Mesenchymal stem cell (in vitro differentiated cells and primary cell): ENCODE data around the gene SLC12A3.

Experiments
- DNase-seq: peaks from one replicate; pipeline ENCODE4 v3.0.0-alpha.2; 2013
- H2AFZ ChIP-seq: one replicate; pipeline ENCODE4 v1.6.1; 2013; ENCODE audit warnings: low read depth, mild to moderate bottlenecking, control low read depth, inconsistent platforms, low read length, moderate library complexity
- H2AK5ac ChIP-seq: 2 replicates; pipeline ENCODE4 v1.6.1; 2013; ENCODE audit warnings: low read length, moderate library complexity, mild to moderate bottlenecking, inconsistent platforms; ENCODE audit not compliant: severe bottlenecking
- H2BK120ac ChIP-seq: one replicate; pipeline ENCODE4 v1.6.1; 2013; ENCODE audit warnings: low read depth, mild to moderate bottlenecking, inconsistent platforms, low read length, moderate library complexity
- H2BK12ac ChIP-seq, 2 experiments: one replicate each; pipeline ENCODE4 v1.6.1; 2013; ENCODE audit warnings: inconsistent platforms in 2 of 2, low read length in 2 of 2, mild to moderate bottlenecking in 2 of 2, moderate library complexity in 2 of 2, control low read depth in 1 of 2
- H2BK15ac ChIP-seq: one replicate; pipeline ENCODE4 v1.6.1; 2013; ENCODE audit warnings: mild to moderate bottlenecking, low read depth, inconsistent platforms; ENCODE audit not compliant: poor library complexity, severe bottlenecking
- H2BK5ac ChIP-seq: 2 replicates; pipeline ENCODE4 v1.6.1; 2013; ENCODE audit warnings: low read depth, mild to moderate bottlenecking, low read length, control low read depth, inconsistent platforms; ENCODE audit not compliant: poor library complexity, severe bottlenecking
- H3K14ac ChIP-seq, 2 experiments: one replicate each; pipeline ENCODE4 v1.6.1; 2013; ENCODE audit warnings: inconsistent platforms in 2 of 2, low read length in 2 of 2, control low read depth in 1 of 2, mild to moderate bottlenecking in 1 of 2, moderate library complexity in 1 of 2
- H3K18ac ChIP-seq, 2 experiments: one replicate each; pipeline ENCODE4 v1.6.1; 2013; ENCODE audit warnings: inconsistent platforms in 2 of 2, low read length in 2 of 2, control low read depth in 1 of 2, low read depth in 1 of 2, mild to moderate bottlenecking in 1 of 2
- H3K23ac ChIP-seq, 2 experiments: one replicate each; pipeline ENCODE4 v1.6.1; 2013; ENCODE audit warnings: inconsistent platforms in 2 of 2, low read length in 2 of 2, mild to moderate bottlenecking in 2 of 2, moderate library complexity in 2 of 2, control low read depth in 1 of 2
- H3K27ac ChIP-seq: 2 replicates; pipeline ENCODE4 v1.5.1; 2013; ENCODE audit warnings: mild to moderate bottlenecking, moderate library complexity, low read length, control low read depth, inconsistent platforms; ENCODE audit not compliant: poor library complexity, severe bottlenecking
- H3K27me3 ChIP-seq, 2 experiments: 2 replicates each; pipeline versions ENCODE4 v1.6.1 to v1.7.0; 2013; ENCODE audit warnings: low read length in 2 of 2, mild to moderate bottlenecking in 2 of 2, moderate library complexity in 2 of 2, control low read depth in 1 of 2, inconsistent platforms in 1 of 2; ENCODE audit not compliant: control insufficient read depth in 1 of 2, insufficient read depth in 1 of 2
- H3K36me3 ChIP-seq, 2 experiments: 2 replicates each; pipeline versions ENCODE4 v1.6.1 to v1.7.0; 2013; ENCODE audit warnings: low read length in 2 of 2, control low read depth in 1 of 2, inconsistent platforms in 1 of 2, low read depth in 1 of 2, mild to moderate bottlenecking in 1 of 2; ENCODE audit not compliant: insufficient read depth in 2 of 2, control insufficient read depth in 1 of 2
- H3K4ac ChIP-seq, 2 experiments: one replicate each; pipeline ENCODE4 v1.6.1; 2013; ENCODE audit warnings: inconsistent platforms in 2 of 2, low read length in 2 of 2, mild to moderate bottlenecking in 2 of 2, moderate library complexity in 2 of 2, control low read depth in 1 of 2, low read depth in 1 of 2
- H3K4me1 ChIP-seq: 2 replicates; pipeline ENCODE4 v1.6.1; 2013; ENCODE audit warnings: low read depth, low read length, control low read depth; ENCODE audit not compliant: control insufficient read depth, insufficient read depth
- H3K4me2 ChIP-seq: 2 replicates; pipeline ENCODE4 v1.6.1; 2013; ENCODE audit warnings: low read length, mild to moderate bottlenecking, inconsistent platforms; ENCODE audit not compliant: poor library complexity, severe bottlenecking
- H3K4me3 ChIP-seq, 2 experiments: 2 replicates each; pipeline versions ENCODE4 v1.5.1 to v1.7.0; 2013; ENCODE audit warnings: low read length in 2 of 2, mild to moderate bottlenecking in 2 of 2, control low read depth in 1 of 2, low read depth in 1 of 2; ENCODE audit not compliant: insufficient read depth in 1 of 2
- H3K79me1 ChIP-seq: replicated peaks from 2 replicates; pipeline ENCODE4 v1.6.1; 2013; ENCODE audit warnings: mild to moderate bottlenecking, control low read depth, low read length, inconsistent platforms; ENCODE audit not compliant: poor library complexity, severe bottlenecking
- H3K9ac ChIP-seq: 2 replicates; pipeline ENCODE4 v1.7.0; 2013; ENCODE audit warnings: mild to moderate bottlenecking, low read length, moderate library complexity
- H3K9me3 ChIP-seq: 2 replicates; pipeline ENCODE4 v1.7.0; 2013; ENCODE audit warnings: mild to moderate bottlenecking, low read length; ENCODE audit not compliant: control insufficient read depth
- H4K8ac ChIP-seq: one replicate; pipeline ENCODE4 v1.6.1; 2013; ENCODE audit warnings: inconsistent platforms, mild to moderate bottlenecking, low read length, moderate library complexity
- H4K91ac ChIP-seq: one replicate; pipeline ENCODE4 v1.6.1; 2013; ENCODE audit warnings: mild to moderate bottlenecking, low read length, inconsistent platforms
- WGBS: methylation state at CpG from one replicate; pipeline ENCODE4 v1.1.7; 2013; ENCODE audit warnings: mixed read lengths; 5-methylcytosine and 5-hydroxymethylcytosine counted together

The SLC12A3 gene

DNA sequence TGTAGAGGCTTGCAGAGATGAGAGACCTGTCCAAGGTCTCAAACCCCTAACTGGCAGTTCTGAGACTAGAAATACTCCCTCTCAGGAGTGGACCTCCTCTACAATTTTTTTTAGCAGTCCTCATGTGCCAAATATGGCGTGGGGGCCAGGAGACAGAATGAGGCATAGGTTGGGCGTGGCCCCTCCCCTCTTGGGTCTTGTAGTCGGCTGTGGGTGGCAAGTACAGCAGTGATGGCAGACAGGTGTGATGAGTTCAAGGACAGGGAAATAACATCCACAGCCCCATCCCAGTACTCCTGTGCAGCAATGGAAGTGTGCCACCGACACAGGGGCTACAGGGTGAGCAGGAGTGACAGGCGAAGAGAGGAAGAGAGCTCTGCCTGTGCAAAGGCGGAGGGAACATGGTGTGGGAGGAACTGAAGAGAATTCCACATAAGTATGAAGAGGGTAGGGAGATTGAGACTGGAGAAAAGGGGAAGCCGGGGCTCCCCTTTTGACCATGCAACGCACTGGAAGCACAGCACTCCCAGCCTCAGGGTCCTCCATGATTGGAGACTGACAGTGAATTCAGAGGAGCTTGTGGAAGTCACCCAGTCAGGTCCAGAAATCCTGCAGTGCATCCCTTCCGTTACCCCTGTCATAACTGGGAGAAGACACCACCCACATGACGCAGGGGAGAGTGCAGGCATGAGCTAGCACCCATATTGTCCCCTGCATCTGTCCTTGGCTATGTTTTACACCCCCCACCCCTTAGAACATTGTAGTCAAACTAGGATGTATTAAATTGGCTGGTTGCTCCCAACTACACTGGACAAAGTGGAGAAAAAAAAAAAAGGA, 82.0 kb downstream of the SLC12A3 start:
- Histone ChIP-seq H4K91ac (no peak overlapping the region), H4K8ac (no peak overlapping the region), H2AFZ (no peak overlapping the region)

DNA sequence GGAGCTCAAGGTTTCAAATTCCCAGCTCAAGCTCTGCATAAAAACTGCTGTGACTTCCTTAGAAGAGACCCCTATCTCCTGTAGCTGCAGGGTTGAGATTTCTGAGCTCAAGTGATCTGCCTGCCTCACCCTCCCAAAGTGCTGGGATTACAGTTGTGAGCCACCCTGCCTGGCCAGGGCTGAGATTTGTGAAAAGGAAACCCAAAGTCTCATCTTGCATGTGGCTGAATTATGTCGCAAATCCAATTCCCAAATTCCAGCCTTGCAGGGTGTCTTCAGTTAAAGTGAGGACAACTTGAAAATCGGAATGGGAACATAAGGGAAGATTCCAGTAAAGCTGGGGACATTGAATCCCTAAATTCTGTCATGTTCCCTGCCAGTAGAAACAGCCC, 82.6 kb downstream of the SLC12A3 start:
- no peak overlapping the region for H2BK12ac ChIP-seq
- no peak overlapping the region for H4K91ac ChIP-seq
- no peak overlapping the region for H2BK120ac ChIP-seq
- no peak overlapping the region for H2AFZ ChIP-seq
- H3K36me3 ChIP-seq, result peaks cover 16 to 42% of the 10 kb centered on the region in 2 experiments
- no peak overlapping the region for H3K27ac ChIP-seq
- H3K23ac ChIP-seq, result no peak overlapping the region
- no peaks in the 10 kb centered on the region for H3K27me3 ChIP-seq
- no peak overlapping the region for H2BK5ac ChIP-seq
- no peaks in the 10 kb centered on the region for H3K79me1 ChIP-seq
- H3K4ac ChIP-seq, result no peak overlapping the region
- H3K4me2 ChIP-seq, result no peak overlapping the region
- peaks cover 13% of the 10 kb centered on the region for H3K4me1 ChIP-seq
- no peak overlapping the region for H2BK15ac ChIP-seq
- H3K9ac ChIP-seq, result no peak overlapping the region
- H3K9me3 ChIP-seq, result no peaks in the 10 kb centered on the region
- no peak overlapping the region for H3K14ac ChIP-seq
- H4K8ac ChIP-seq, result no peak overlapping the region
- no peak overlapping the region for H3K4me3 ChIP-seq
- no peak overlapping the region for H3K18ac ChIP-seq
- WGBS, result 96% methylated on average over 2 of the region's 2 CpGs
- DNase-seq, result no peak
- H2AK5ac ChIP-seq, result no peak overlapping the region

More for the DNA sequence above, 82.0 kb downstream of the SLC12A3 start:
- Histone ChIP-seq H3K23ac (no peak overlapping the region), H3K27me3 (no peaks in the 10 kb centered on the region), H3K79me1 (no peaks in the 10 kb centered on the region), H3K36me3 (peaks cover 21 to 49% of the 10 kb centered on the region in 2 experiments), H3K14ac (no peak overlapping the region), H3K4me1 (peaks cover 13% of the 10 kb centered on the region), H3K4me2 (no peak overlapping the region), H2AK5ac (peak overlapping the region; percentile 4), H3K9ac (no peak overlapping the region), H3K27ac (no peak overlapping the region), H3K4me3 (no peak overlapping the region), H2BK15ac (no peak overlapping the region), H2BK5ac (no peak overlapping the region), H3K18ac (no peak overlapping the region), H2BK12ac (no peak overlapping the region), H2BK120ac (no peak overlapping the region), H3K4ac (no peak overlapping the region), H3K9me3 (no peaks in the 10 kb centered on the region)
- 97% methylated on average over 9 of the region's 10 CpGs for WGBS
- DNase-seq, result no peak

DNA sequence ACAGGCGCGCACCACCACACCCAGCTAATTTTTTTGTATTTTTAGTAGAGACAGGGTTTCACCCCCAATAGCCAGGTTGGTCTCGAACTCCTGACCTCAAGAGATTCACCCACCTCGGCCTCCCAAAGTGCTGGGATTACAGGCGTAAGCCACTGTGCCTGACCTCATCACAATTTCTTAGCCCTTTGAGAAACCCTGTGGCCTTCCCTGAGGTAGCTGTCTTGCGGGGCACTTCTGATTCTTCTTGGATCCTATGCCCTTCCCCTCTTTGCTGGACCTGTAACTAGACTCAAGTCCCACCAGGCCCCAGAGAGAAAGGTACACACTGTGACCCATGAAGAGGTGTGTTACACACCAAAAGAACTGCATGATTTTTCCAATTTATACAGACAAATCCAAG, 83.2 kb downstream of the SLC12A3 start:
- Histone ChIP-seq H4K8ac (no peak overlapping the region), H2AK5ac (no peak overlapping the region), H3K14ac (no peak overlapping the region), H3K4ac (no peak overlapping the region), H3K4me1 (peaks cover 13% of the 10 kb centered on the region), H3K9ac (no peak overlapping the region), H3K27ac (no peak overlapping the region), H3K23ac (no peak overlapping the region), H3K4me3 (no peak overlapping the region), H2BK12ac (no peak overlapping the region), H2AFZ (no peak overlapping the region), H3K27me3 (no peaks in the 10 kb centered on the region), H3K36me3 (peaks cover 10 to 36% of the 10 kb centered on the region in 2 experiments), H2BK15ac (no peak overlapping the region), H4K91ac (no peak overlapping the region), H2BK120ac (no peak overlapping the region), H3K4me2 (no peak overlapping the region), H3K18ac (no peak overlapping the region), H2BK5ac (no peak overlapping the region), H3K79me1 (no peaks in the 10 kb centered on the region), H3K9me3 (no peaks in the 10 kb centered on the region)
- no peak for DNase-seq
- 97% methylated on average over 6 of the region's 6 CpGs for WGBS

DNA sequence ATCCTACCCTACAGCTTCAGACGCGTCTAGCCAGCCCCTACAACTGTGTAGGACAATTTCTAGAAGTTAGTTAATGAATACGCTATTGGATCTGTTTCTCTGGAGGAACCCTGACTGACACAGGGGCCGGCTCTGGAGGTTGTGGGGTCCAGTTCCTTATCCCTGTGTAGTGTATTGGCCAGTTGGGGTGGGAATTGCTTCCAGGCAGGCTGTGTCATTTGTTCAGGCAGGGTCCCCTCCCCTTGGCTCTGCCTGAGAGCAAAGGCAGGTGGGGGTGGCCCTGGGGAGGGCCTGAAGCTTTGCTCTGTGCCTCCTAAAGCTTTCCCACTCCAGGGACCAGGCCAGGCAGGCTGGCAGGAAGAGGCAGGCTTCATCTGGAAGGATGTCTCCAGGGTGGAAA, 85.0 kb downstream of the SLC12A3 start:
- H3K23ac ChIP-seq, result no peak overlapping the region
- no peaks in the 10 kb centered on the region for H3K27me3 ChIP-seq
- H4K8ac ChIP-seq, result no peak overlapping the region
- H3K4me2 ChIP-seq, result no peak overlapping the region
- H3K14ac ChIP-seq, result no peak overlapping the region
- H3K9ac ChIP-seq, result no peak overlapping the region
- H3K4me1 ChIP-seq, result peaks cover 10% of the 10 kb centered on the region
- H3K18ac ChIP-seq, result no peak overlapping the region
- H2BK120ac ChIP-seq, result no peak overlapping the region
- no peak overlapping the region for H2BK15ac ChIP-seq
- no peak overlapping the region for H2AFZ ChIP-seq
- H3K4ac ChIP-seq, result peak overlapping the region in 1 of 2 experiments; percentile 53
- peaks cover 7 to 18% of the 10 kb centered on the region in 2 experiments for H3K36me3 ChIP-seq
- no peak overlapping the region for H4K91ac ChIP-seq
- no peak overlapping the region for H3K27ac ChIP-seq
- H2BK12ac ChIP-seq, result no peak overlapping the region
- H3K4me3 ChIP-seq, result no peak overlapping the region
- DNase-seq, result no peak
- no peak overlapping the region for H2AK5ac ChIP-seq
- H3K9me3 ChIP-seq, result no peaks in the 10 kb centered on the region
- H3K79me1 ChIP-seq, result no peaks in the 10 kb centered on the region
- no peak overlapping the region for H2BK5ac ChIP-seq
- WGBS, result 95% methylated on average over 3 of the region's 4 CpGs
